GM12878 (cell line): ENCODE results near the gene GARRE1. TPM values are rescaled to one million over a fixed set of nuclear protein-coding genes. Genes with fewer than 3 reads are reported as not detected.

Experiments used
- ATAC-seq: fragments of 200-7000 bp; cut with Tn5 transposase; 3 replicates; pipeline ENCODE4 v1.9.1; 2020; ENCODE audit warnings: mild to moderate bottlenecking, moderate library complexity
- BruUV-seq: library from RNA; stranded (reverse); fragments of 400-500 nt; replicated peaks from 2 replicates; lab custom pipeline; 2021; lab: Mats Ljungman, UMichigan
- CTCF ChIA-PET: fragments of 300-600 bp; sonication (Branson Sonifier 250); formaldehyde crosslinking; extraction: SDS; loops from one replicate; lab custom pipeline; 2021; ENCODE audit warnings: inconsistent platforms; lab: Yijun Ruan, JAX
- POLR2A ChIA-PET: fragments of 350-600 bp; formaldehyde crosslinking; extraction: SDS; loops from one replicate; lab custom pipeline; 2021; ENCODE audit warnings: inconsistent platforms; lab: Charles Lee
- RAD21 ChIA-PET: fragments of 300-600 bp; sonication (Branson Sonifier 250); formaldehyde crosslinking; loops from one replicate; lab custom pipeline; 2023; ENCODE audit warnings: antibody characterized with exemption; ENCODE audit not compliant: unreplicated experiment; lab: Charles Lee
- SMC1A ChIA-PET: fragments of 300-600 bp; sonication (Branson Sonifier 250); formaldehyde crosslinking; loops from one replicate; lab custom pipeline; 2023; ENCODE audit not compliant: unreplicated experiment, uncharacterized antibody; lab: Charles Lee
- DNase-seq: peaks from one replicate; pipeline ENCODE4 v3.0.0-alpha.2; 2011; ENCODE audit warnings: low read depth, low spot score
- FAIRE-seq: peaks from 3 replicates; lab custom pipeline; 2011; peaks lifted over from hg19 to GRCh38; lab: Jason Lieb, UNC
- H2AFZ ChIP-seq: 2 replicates; pipeline ENCODE4 v1.6.0; 2011; ENCODE audit warnings: low read depth, low read length, control low read depth; ENCODE audit not compliant: control insufficient read depth
- H3K27ac ChIP-seq: 2 replicates; pipeline ENCODE4 v1.5.1; 2011; ENCODE audit warnings: control low read depth; ENCODE audit not compliant: control insufficient read depth, insufficient read depth
- H3K27me3 ChIP-seq, 2 experiments: replicated peaks in 1 of 2; 2 replicates each; pipeline versions ENCODE4 v1.6.0 to v1.6.1; 2011; ENCODE audit warnings: low read length in 1 of 2; ENCODE audit not compliant: control insufficient read depth in 2 of 2, insufficient read depth in 2 of 2
- H3K36me3 ChIP-seq, 2 experiments: 2 replicates each; pipeline ENCODE4 v1.5.1; 2011; ENCODE audit warnings: low read length in 1 of 2; ENCODE audit not compliant: control insufficient read depth in 2 of 2, insufficient read depth in 2 of 2
- H3K4me1 ChIP-seq: 2 replicates; pipeline ENCODE4 v1.6.1; 2011; ENCODE audit warnings: mild to moderate bottlenecking, low read length, moderate library complexity, mixed read lengths; ENCODE audit not compliant: control insufficient read depth, insufficient read depth
- H3K4me2 ChIP-seq: 2 replicates; pipeline ENCODE4 v1.6.0; 2011; ENCODE audit warnings: control low read depth; ENCODE audit not compliant: control insufficient read depth, insufficient read depth
- H3K4me3 ChIP-seq: fragments of 200-600 bp; sonication (generic); 2 replicates; pipeline ENCODE4 v1.5.1; 2016
- H3K79me2 ChIP-seq: 2 replicates; pipeline ENCODE4 v1.6.0; 2011; ENCODE audit warnings: low read length; ENCODE audit not compliant: control insufficient read depth, insufficient read depth
- H3K9ac ChIP-seq: 2 replicates; pipeline ENCODE4 v1.8.0; 2011; ENCODE audit warnings: low read length, control low read depth, mixed read lengths; ENCODE audit not compliant: control insufficient read depth, insufficient read depth
- H3K9me3 ChIP-seq: replicated peaks from 3 replicates; pipeline ENCODE4 v1.5.1; 2011; ENCODE audit warnings: mild to moderate bottlenecking, low read length; ENCODE audit not compliant: control insufficient read depth, insufficient read depth
- H4K20me1 ChIP-seq: 2 replicates; pipeline ENCODE4 v1.6.0; 2011; ENCODE audit not compliant: control insufficient read depth, insufficient read depth
- ATF7 ChIP-seq: fragments of 450-650 bp; IDR thresholded peaks from 2 replicates; pipeline ENCODE4 v1.6.1; 2016; ENCODE audit warnings: low read depth, mild to moderate bottlenecking
- BCLAF1 ChIP-seq: fragments of 450-650 bp; IDR thresholded peaks from 2 replicates; pipeline ENCODE4 v1.6.1; 2017; ENCODE audit warnings: antibody characterized with exemption, mild to moderate bottlenecking, moderate library complexity
- CBX3 ChIP-seq: fragments of 200-600 bp; sonication (generic); IDR thresholded peaks from 2 replicates; pipeline ENCODE4 v1.6.1; 2016; ENCODE audit warnings: low read depth, borderline replicate concordance
- CBX5 ChIP-seq: sonication (generic); IDR thresholded peaks from 2 replicates; pipeline ENCODE4 v1.6.1; 2016; ENCODE audit warnings: low read depth, moderate library complexity, mild to moderate bottlenecking, inconsistent platforms
- DPF2 ChIP-seq: fragments of 450-650 bp; IDR thresholded peaks from 2 replicates; pipeline ENCODE4 v1.6.1; 2017; ENCODE audit warnings: mild to moderate bottlenecking
- E2F4 ChIP-seq: IDR thresholded peaks from 2 replicates; pipeline ENCODE4 v1.6.1; 2012; ENCODE audit warnings: low read depth, low read length, improper control_type of control experiment
- EP300 ChIP-seq, 2 experiments: fragments of 150-350 bp in 1 of 2; IDR thresholded peaks; 2 replicates each; pipeline ENCODE4 v1.6.1; 2011 to 2012; ENCODE audit warnings: low read depth in 2 of 2, low read length in 2 of 2, borderline replicate concordance in 1 of 2, improper control_type of control experiment in 1 of 2, inconsistent platforms in 1 of 2; ENCODE audit not compliant: control insufficient read depth in 1 of 2
- EZH2 ChIP-seq: IDR thresholded peaks from 2 replicates; pipeline ENCODE4 v1.6.1; 2012; ENCODE audit warnings: low read depth, mild to moderate bottlenecking, control low read depth, inconsistent platforms, low read length, borderline replicate concordance; ENCODE audit not compliant: control insufficient read depth
- HDAC2 ChIP-seq: fragments of 200-600 bp; sonication (generic); IDR thresholded peaks from 2 replicates; pipeline ENCODE4 v1.6.1; 2017
- IKZF1 ChIP-seq: fragments of 450-650 bp; conservative IDR thresholded peaks from 2 replicates; pipeline ENCODE4 v1.6.1; 2017; ENCODE audit warnings: antibody characterized with exemption, mild to moderate bottlenecking
- NFIC ChIP-seq: IDR thresholded peaks from 2 replicates; pipeline ENCODE4 v1.6.1; 2012; ENCODE audit warnings: low read depth, mild to moderate bottlenecking, inconsistent platforms, low read length, moderate library complexity
- SIX5 ChIP-seq: IDR thresholded peaks from 2 replicates; pipeline ENCODE4 v1.6.1; 2011; ENCODE audit warnings: mild to moderate bottlenecking, low read depth, low read length, moderate library complexity; ENCODE audit not compliant: severe bottlenecking
- SRF ChIP-seq, 2 experiments: IDR thresholded peaks; 2 replicates each; pipeline ENCODE4 v1.6.1; 2011; ENCODE audit warnings: low read depth in 2 of 2, low read length in 2 of 2, mild to moderate bottlenecking in 1 of 2, moderate library complexity in 1 of 2
- TAF1 ChIP-seq: IDR thresholded peaks from 2 replicates; pipeline ENCODE4 v1.6.1; 2011; ENCODE audit warnings: mild to moderate bottlenecking, low read depth, low read length, borderline replicate concordance
- TBL1XR1 ChIP-seq: IDR thresholded peaks from 2 replicates; pipeline ENCODE4 v1.6.1; 2012; ENCODE audit warnings: low read depth, low read length, improper control_type of control experiment
- ZBTB4 ChIP-seq: fragments of 450-650 bp; formaldehyde crosslinking; IDR thresholded peaks from 2 replicates; pipeline ENCODE4 v1.4.0; 2022; ENCODE audit warnings: mild to moderate bottlenecking, moderate library complexity
- WGBS: methylation state at CpG from one replicate; pipeline ENCODE4 v1.1.6; 2016; ENCODE audit warnings: low lambda C conversion rate; ENCODE audit not compliant: insufficient replicate concordance, insufficient coverage; ENCODE audit errors: missing lambda C conversion rate; 5-methylcytosine and 5-hydroxymethylcytosine counted together
- in situ Hi-C: fragments of 300-500 bp; cut with MboI; formaldehyde crosslinking; loops from 9 replicates; pipeline ENCODE4 v1.14.3; 2018; ENCODE audit warnings: mixed read lengths
- intact Hi-C: fragments of 100-400 bp; cut with micrococcal nuclease; formaldehyde crosslinking; loops from one replicate; pipeline ENCODE4 v1.14.2; 2022; ENCODE audit not compliant: unreplicated experiment
- polyA plus RNA-seq, 11 experiments: library from polyadenylated mRNA; depleted of rRNA in 4 of 11; unstranded in 6 of 11; stranded (reverse) in 5 of 11; fragments of >200 nt; fragmentation: Nextera tagmentation in 4 of 11; fragmentation: Illumina TruSeq in 1 of 11; extraction: Ambion mirVana in 4 of 11; extraction: Trizol in 1 of 11; gene quantifications; 1 replicate in 1 of 11; 2 replicates in 10 of 11; pipeline versions ENCODE4 v1.2.1 to v1.2.3, GENCODE V29; 2011 to 2016; ENCODE audit warnings: inconsistent platforms in 2 of 11, missing spikeins in 2 of 11, low read depth in 1 of 11
- total RNA-seq, 4 experiments: library from RNA; depleted of rRNA in 3 of 4; stranded (reverse); fragments of >200 nt in 3 of 4; fragmentation: Illumina TruSeq in 1 of 4; extraction: Trizol in 1 of 4; gene quantifications; 2 replicates each; pipeline versions ENCODE4 v1.2.1 to v1.2.3, GENCODE V29; 2013 to 2021

Gene GARRE1
- total and polyA plus RNA-seq, 10 of the 15 experiments (the other 5 are each of a cell fraction or from before 2014, with no cell fraction given), result 1.1 to 9.4 (median 5.1) TPM

- Histone ChIP-seq H3K27me3 (no peaks in the 10 kb centered on the region), H2AFZ (no peak overlapping the region), H3K36me3 (no peaks in the 10 kb centered on the region), H3K27ac (no peak overlapping the region), H3K9ac (no peak overlapping the region), H3K4me2 (no peak overlapping the region), H3K4me3 (no peak overlapping the region), H3K79me2 (no peaks in the 10 kb centered on the region), H3K9me3 (no peaks in the 10 kb centered on the region), H4K20me1 (no peaks in the 10 kb centered on the region), H3K4me1 (peaks cover 15% of the 10 kb centered on the region)
- intact Hi-C loops, result no loop called here
- ChIA-PET CTCF (interaction anchor here (0.7 kb wide), 1 partner anchor 133 kb away, joined by 3 read pairs; no protein-coding TSS in a partner anchor), POLR2A (interaction anchor here (0.5 to 0.6 kb wide), 2 partner anchors 105 to 177 kb away, joined by 3 read pairs; no protein-coding TSS in a partner anchor), RAD21 (no interaction called here), SMC1A (interaction anchor here (0.6 kb wide), 1 partner anchor 26 kb away, joined by 3 read pairs; no protein-coding TSS in a partner anchor)
- DNase-seq, result no peak
- no peak for ATAC-seq
- FAIRE-seq, result no peak
- in situ Hi-C loops, result no loop called here
- no TSS peak for BruUV-seq
- 90% methylated on average over 18 of the region's 18 CpGs for WGBS
- no peak for TF ChIP-seq CBX3
- TF ChIP-seq TBL1XR1, result no peak
- no peak for TF ChIP-seq NFIC
- no peak for TF ChIP-seq EP300 (IDR thresholded peaks at IDR 0.05; ENCODE audit: borderline replicate concordance in 1 of 2, control insufficient read depth in 1 of 2, low read depth in 2 of 2, low read length in 2 of 2)
- TF ChIP-seq E2F4, result no peak
- no peak for TF ChIP-seq ATF7
- TF ChIP-seq ZBTB4, result no peak
- no peak for TF ChIP-seq DPF2
- TF ChIP-seq SIX5, result no peak
- TF ChIP-seq BCLAF1, result no peak
- no peak for TF ChIP-seq HDAC2
- no peak for TF ChIP-seq EZH2
- no peak for TF ChIP-seq IKZF1
- no peak for TF ChIP-seq TAF1
- no peak for TF ChIP-seq SRF (IDR thresholded peaks at IDR 0.05; ENCODE audit: low read depth in 2 of 2, low read length in 2 of 2)
- TF ChIP-seq CBX5, result no peak
Observed at GRCh38 chr19:34236035-34236987, 18.0 kb upstream of the GARRE1 start.
